Measurements from ENCODE around the gene PSMD7. TPM values are rescaled to one million over a fixed set of nuclear protein-coding genes. Genes with fewer than 3 reads are reported as not detected.

PSMD7 gene
- total and polyA plus RNA-seq, 2 donors (not counting 1 experiment from before 2014, with no cell fraction given), result 65.9 to 196 TPM

GRCh38 chr16:74277974-74278373 is 18.6 kb upstream of the PSMD7 start:
- Histone ChIP-seq H3K4me1 (ENCODE audit: control insufficient read depth, extremely low read depth, insufficient read depth, low read length) (no peaks in the 10 kb centered on the region), H3K9me3 (ENCODE audit: control insufficient read depth, insufficient read depth, low read depth, low read length) (no peaks in the 10 kb centered on the region), H3K27me3 (ENCODE audit: control insufficient read depth, insufficient read depth, low read length) (no peaks in the 10 kb centered on the region), H3K36me3 (ENCODE audit: control insufficient read depth, insufficient read depth, low read length) (no peaks in the 10 kb centered on the region), H3K4me3 (replicated peaks in 1 of 4; ENCODE audit: control extremely low read depth in 1 of 4, insufficient read depth in 1 of 4, low read depth in 3 of 4, low read length in 4 of 4) (no peak overlapping the region), H4K20me1 (ENCODE audit: control insufficient read depth, extremely low read depth, insufficient read depth, low read length) (no peaks in the 10 kb centered on the region), H3K9ac (ENCODE audit: insufficient read depth, low read length) (no peak overlapping the region), H3K27ac (ENCODE audit: insufficient read depth, low read length) (no peak overlapping the region), H3K4me2 (ENCODE audit: extremely low read depth, insufficient read depth, low read length) (no peak overlapping the region), H3K79me2 (ENCODE audit: control insufficient read depth, insufficient read depth, low read length) (no peaks in the 10 kb centered on the region), H2AFZ (ENCODE audit: low read length) (no peak overlapping the region)
- TF ChIP-seq CTCF (conservative IDR thresholded peaks at IDR 0.05 in 1 of 2, IDR thresholded peaks at IDR 0.05 in 1 of 2; ENCODE audit: low read depth in 1 of 2, low read length in 2 of 2), result no peak
- TF ChIP-seq EZH2 (IDR thresholded peaks at IDR 0.05; ENCODE audit: low read length, missing control alignments), result no peak
- DNase-seq (ENCODE audit: low read depth in 2 of 2), result no peak

GRCh38 chr16:74279266-74279665 is 17.3 kb upstream of the PSMD7 start:
- H4K20me1 ChIP-seq (ENCODE audit: control insufficient read depth, extremely low read depth, insufficient read depth, low read length), result no peaks in the 10 kb centered on the region
- no peak overlapping the region for H3K4me2 ChIP-seq (ENCODE audit: extremely low read depth, insufficient read depth, low read length)
- DNase-seq (ENCODE audit: low read depth in 2 of 2), result no peak
- TF ChIP-seq CTCF (conservative IDR thresholded peaks at IDR 0.05 in 1 of 2, IDR thresholded peaks at IDR 0.05 in 1 of 2; ENCODE audit: low read depth in 1 of 2, low read length in 2 of 2) (no peak), EZH2 (IDR thresholded peaks at IDR 0.05; ENCODE audit: low read length, missing control alignments) (no peak)
- no peaks in the 10 kb centered on the region for H3K9me3 ChIP-seq (ENCODE audit: control insufficient read depth, insufficient read depth, low read depth, low read length)
- H3K4me1 ChIP-seq (ENCODE audit: control insufficient read depth, extremely low read depth, insufficient read depth, low read length), result no peaks in the 10 kb centered on the region
- H2AFZ ChIP-seq (ENCODE audit: low read length), result no peak overlapping the region
- H3K4me3 ChIP-seq (replicated peaks in 1 of 4; ENCODE audit: control extremely low read depth in 1 of 4, insufficient read depth in 1 of 4, low read depth in 3 of 4, low read length in 4 of 4), result no peak overlapping the region
- H3K79me2 ChIP-seq (ENCODE audit: control insufficient read depth, insufficient read depth, low read length), result no peaks in the 10 kb centered on the region
- no peaks in the 10 kb centered on the region for H3K27me3 ChIP-seq (ENCODE audit: control insufficient read depth, insufficient read depth, low read length)
- no peaks in the 10 kb centered on the region for H3K36me3 ChIP-seq (ENCODE audit: control insufficient read depth, insufficient read depth, low read length)
- H3K27ac ChIP-seq (ENCODE audit: insufficient read depth, low read length), result no peak overlapping the region
- H3K9ac ChIP-seq (ENCODE audit: insufficient read depth, low read length), result no peak overlapping the region

- Histone ChIP-seq H3K4me1 (ENCODE audit: control insufficient read depth, extremely low read depth, insufficient read depth, low read length) (no peaks in the 10 kb centered on the region), H3K36me3 (ENCODE audit: control insufficient read depth, insufficient read depth, low read length) (no peaks in the 10 kb centered on the region), H3K4me2 (ENCODE audit: extremely low read depth, insufficient read depth, low read length) (no peak overlapping the region), H4K20me1 (ENCODE audit: control insufficient read depth, extremely low read depth, insufficient read depth, low read length) (no peaks in the 10 kb centered on the region), H3K4me3 (replicated peaks in 1 of 4; ENCODE audit: control extremely low read depth in 1 of 4, insufficient read depth in 1 of 4, low read depth in 3 of 4, low read length in 4 of 4) (no peak overlapping the region), H3K27ac (ENCODE audit: insufficient read depth, low read length) (no peak overlapping the region), H2AFZ (ENCODE audit: low read length) (no peak overlapping the region), H3K27me3 (ENCODE audit: control insufficient read depth, insufficient read depth, low read length) (no peaks in the 10 kb centered on the region), H3K9me3 (ENCODE audit: control insufficient read depth, insufficient read depth, low read depth, low read length) (no peaks in the 10 kb centered on the region), H3K79me2 (ENCODE audit: control insufficient read depth, insufficient read depth, low read length) (no peaks in the 10 kb centered on the region), H3K9ac (ENCODE audit: insufficient read depth, low read length) (no peak overlapping the region)
- no peak for DNase-seq (ENCODE audit: low read depth in 2 of 2)
- TF ChIP-seq CTCF (conservative IDR thresholded peaks at IDR 0.05 in 1 of 2, IDR thresholded peaks at IDR 0.05 in 1 of 2; ENCODE audit: low read depth in 1 of 2, low read length in 2 of 2) (no peak), EZH2 (IDR thresholded peaks at IDR 0.05; ENCODE audit: low read length, missing control alignments) (no peak)
Observed at GRCh38 chr16:74279805-74280204, 16.8 kb upstream of the PSMD7 start.
